Endothelial cell of umbilical vein (primary cell): ENCODE data around the gene AGBL5. TPM values are rescaled to one million over a fixed set of nuclear protein-coding genes. Genes with fewer than 3 reads are reported as not detected.
A peak's percentile ranks its signal among the peaks of the same experiment; 100 is the strongest.

Source experiments
- BruUV-seq: library from RNA; stranded (reverse); fragments of 400-500 nt; replicated peaks from 2 replicates; lab custom pipeline; 2021; lab: Mats Ljungman, UMichigan
- CTCF ChIA-PET: fragments of 300-600, 350-600 bp; sonication (Branson Sonifier 250); formaldehyde crosslinking; loops from one replicate; lab custom pipeline; 2021; ENCODE audit warnings: antibody characterized with exemption, inconsistent platforms; lab: Charles Lee
- POLR2A ChIA-PET: fragments of 300-600, 350-600 bp; sonication (Branson Sonifier 250); formaldehyde crosslinking; loops from one replicate; lab custom pipeline; 2021; ENCODE audit warnings: antibody characterized with exemption, inconsistent platforms; lab: Charles Lee
- DNase-seq: peaks from one replicate; pipeline ENCODE4 v3.0.0-alpha.2; 2011; ENCODE audit warnings: low read depth, low spot score
- FAIRE-seq: peaks from 2 replicates; lab custom pipeline; 2011; peaks lifted over from hg19 to GRCh38; lab: Jason Lieb, UNC
- H2AFZ ChIP-seq: 2 replicates; pipeline ENCODE4 v1.6.0; 2012; ENCODE audit warnings: low read depth, low read length, control low read depth, inconsistent platforms
- H3K27ac ChIP-seq: 2 replicates; pipeline ENCODE4 v1.5.1; 2011; ENCODE audit warnings: low read depth, mild to moderate bottlenecking, control low read depth, low read length, moderate library complexity; ENCODE audit not compliant: insufficient read depth
- H3K27me3 ChIP-seq, 2 experiments: 2 replicates each; pipeline versions ENCODE4 v1.6.0 to v1.6.1; 2011; ENCODE audit warnings: low read length in 2 of 2, mixed read lengths in 1 of 2; ENCODE audit not compliant: control insufficient read depth in 2 of 2, insufficient read depth in 2 of 2
- H3K36me3 ChIP-seq, 2 experiments: 2 replicates in 1 of 2; 3 replicates in 1 of 2; pipeline ENCODE4 v1.5.1; 2011; ENCODE audit warnings: low read length in 2 of 2, mild to moderate bottlenecking in 1 of 2, moderate library complexity in 1 of 2; ENCODE audit not compliant: control insufficient read depth in 2 of 2, insufficient read depth in 2 of 2; ENCODE audit errors: extremely low read depth in 1 of 2
- H3K4me1 ChIP-seq: 3 replicates; pipeline ENCODE4 v1.5.1; 2011; ENCODE audit warnings: mild to moderate bottlenecking, low read length; ENCODE audit not compliant: control insufficient read depth, insufficient read depth; ENCODE audit errors: extremely low read depth
- H3K4me2 ChIP-seq: 2 replicates; pipeline ENCODE4 v1.6.1; 2011; ENCODE audit warnings: low read length, control low read depth, mixed read lengths; ENCODE audit not compliant: insufficient read depth
- H3K4me3 ChIP-seq, 3 experiments: fragments of 200-600 bp in 1 of 3; sonication (generic), shearing (Covaris generic) in 1 of 3; replicated peaks in 1 of 3; 2 replicates each; pipeline ENCODE4 v1.5.1; 2011 to 2016; ENCODE audit warnings: control low read depth in 3 of 3, low read length in 3 of 3, mild to moderate bottlenecking in 2 of 3, inconsistent platforms in 1 of 3, low read depth in 1 of 3, moderate library complexity in 1 of 3; ENCODE audit not compliant: insufficient read depth in 1 of 3
- H3K79me2 ChIP-seq: 2 replicates; pipeline ENCODE4 v1.6.0; 2012; ENCODE audit warnings: low read length, inconsistent platforms; ENCODE audit not compliant: control insufficient read depth, insufficient read depth
- H3K9ac ChIP-seq: replicated peaks from 2 replicates; pipeline ENCODE3; 2011; ENCODE audit warnings: low read length, control low read depth; ENCODE audit not compliant: insufficient read depth; ENCODE audit errors: extremely low read depth
- H3K9me1 ChIP-seq: replicated peaks from 3 replicates; pipeline ENCODE4 v1.6.0; 2011; ENCODE audit warnings: mild to moderate bottlenecking, low read length; ENCODE audit not compliant: control insufficient read depth, insufficient read depth; ENCODE audit errors: extremely low read depth
- H3K9me3 ChIP-seq: replicated peaks from 2 replicates; pipeline ENCODE4 v1.5.1; 2012; ENCODE audit warnings: low read length, inconsistent platforms; ENCODE audit not compliant: control insufficient read depth, insufficient read depth
- H4K20me1 ChIP-seq: replicated peaks from 2 replicates; pipeline ENCODE3; 2011; ENCODE audit warnings: mild to moderate bottlenecking, low read length; ENCODE audit not compliant: control insufficient read depth, insufficient read depth; ENCODE audit errors: extremely low read depth
- CTCF ChIP-seq, 2 donors: IDR thresholded peaks; 1 replicate in 1 of 2; 2 replicates in 1 of 2; pipeline ENCODE4 v1.5.1; 2011; ENCODE audit warnings: low read length in 2 of 2, mild to moderate bottlenecking in 2 of 2, moderate library complexity in 2 of 2, control low read depth in 1 of 2, inconsistent platforms in 1 of 2, low read depth in 1 of 2; ENCODE audit not compliant: insufficient read depth in 1 of 2; ENCODE audit errors: extremely low read depth in 1 of 2
- EZH2 ChIP-seq: IDR thresholded peaks from 2 replicates; pipeline ENCODE4 v1.6.1; 2012; ENCODE audit warnings: borderline replicate concordance, low read depth, mild to moderate bottlenecking, moderate library complexity, low read length, inconsistent platforms; ENCODE audit not compliant: severe bottlenecking
- FOS ChIP-seq: IDR thresholded peaks from 2 replicates; pipeline ENCODE4 v1.6.1; 2011; ENCODE audit warnings: mild to moderate bottlenecking, low read length, moderate library complexity, borderline replicate concordance; ENCODE audit not compliant: insufficient read depth
- GATA2 ChIP-seq: IDR thresholded peaks from 2 replicates; pipeline ENCODE4 v1.7.0; 2011; ENCODE audit warnings: low read depth, mild to moderate bottlenecking, moderate library complexity, mixed read lengths, low read length; ENCODE audit not compliant: insufficient read length, insufficient read depth
- JUN ChIP-seq: IDR thresholded peaks from 2 replicates; pipeline ENCODE4 v1.6.1; 2011; ENCODE audit warnings: borderline replicate concordance, low read depth; ENCODE audit not compliant: insufficient read length, insufficient read depth
- MYC ChIP-seq: IDR thresholded peaks from one replicate; pipeline ENCODE4 v1.6.1; 2011; ENCODE audit warnings: mild to moderate bottlenecking, low read depth, low read length
- POLR2A ChIP-seq: IDR thresholded peaks from 2 replicates; pipeline ENCODE4 v1.6.1; 2012; ENCODE audit warnings: low read depth, mild to moderate bottlenecking, control low read depth, low read length
- POLR2AphosphoS5 ChIP-seq: IDR thresholded peaks from 2 replicates; pipeline ENCODE4 v1.6.1; 2012; ENCODE audit warnings: low read depth, mild to moderate bottlenecking, control low read depth, low read length, moderate library complexity; ENCODE audit not compliant: insufficient read depth
- dilution Hi-C: fragments of 300-500 bp; cut with MboI; formaldehyde crosslinking; loops from one replicate; pipeline ENCODE4 v1.15.0; 2019; ENCODE audit warnings: low sequenced_read_pairs; ENCODE audit not compliant: extremely low pct_ligation_motif_present
- intact Hi-C: fragments of 100-400 bp; cut with micrococcal nuclease; formaldehyde crosslinking; loops from one replicate; pipeline ENCODE4 v1.10.0; 2022
- polyA plus RNA-seq, 4 experiments: library from polyadenylated mRNA; depleted of rRNA in 3 of 4; stranded (reverse) in 3 of 4; unstranded in 1 of 4; fragments of >200 nt; gene quantifications; 2 replicates each; pipeline versions ENCODE4 v1.2.1 to v1.2.3, GENCODE V29; 2011 to 2012; ENCODE audit warnings: missing spikeins in 1 of 4
- total RNA-seq: library from RNA; stranded (reverse); gene quantifications from 2 replicates; pipeline ENCODE4 v1.2.3, GENCODE V29; 2021
- TF ChIP-seq, protein P1 (sequence below): IDR thresholded peaks from 2 replicates; pipeline ENCODE4 v1.6.1; 2011; ENCODE audit not compliant: insufficient read depth, insufficient read length

AGBL5 gene
- total and polyA plus RNA-seq, 2 donors (not counting 3 experiments of a cell fraction or from before 2014, with no cell fraction given), result 28.2 to 41.9 TPM

DNA sequence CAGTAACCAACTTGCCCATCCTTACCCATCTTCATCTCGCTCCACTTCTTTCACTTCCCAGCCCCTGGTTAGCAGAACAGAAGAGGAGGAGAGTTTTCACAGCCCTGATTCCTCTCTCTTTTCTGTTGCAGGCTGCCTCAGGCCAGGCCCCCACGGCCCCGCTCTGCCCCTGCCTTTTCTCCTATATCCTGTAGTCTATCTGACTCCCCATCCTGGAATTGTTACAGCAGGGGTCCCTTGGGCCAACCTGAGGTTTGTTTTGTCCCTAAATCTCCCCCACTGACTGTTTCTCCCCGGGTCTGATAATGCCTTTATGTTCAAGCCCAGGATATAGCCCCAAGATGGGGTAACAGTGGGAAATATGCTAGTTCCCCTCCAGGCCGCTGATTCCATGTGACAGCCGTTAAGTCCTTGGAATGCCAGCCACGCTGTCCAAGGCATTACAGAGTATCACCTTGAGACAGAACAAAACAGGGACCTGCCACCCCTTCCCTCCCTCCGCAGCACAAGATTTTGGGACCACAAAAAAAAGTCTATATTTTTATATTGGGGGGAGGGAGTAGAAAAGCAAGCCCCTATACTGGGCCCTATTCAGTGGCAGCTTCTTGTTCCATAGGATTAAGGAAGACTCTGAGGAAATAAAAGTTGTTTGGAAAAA, 18.6 kb downstream of the AGBL5 start:
- H3K79me2 ChIP-seq, result peaks cover 34% of the 10 kb centered on the region
- TF ChIP-seq POLR2AphosphoS5 (no peak), EZH2 (no peak), CTCF (IDR thresholded peaks at IDR 0.05; ENCODE audit: extremely low read depth in 1 of 2, insufficient read depth in 1 of 2, low read depth in 1 of 2, low read length in 2 of 2) (no peak), FOS (no peak), GATA2 (no peak), JUN (no peak), MYC (no peak), POLR2A (no peak)
- TF ChIP-seq, protein P1, sequence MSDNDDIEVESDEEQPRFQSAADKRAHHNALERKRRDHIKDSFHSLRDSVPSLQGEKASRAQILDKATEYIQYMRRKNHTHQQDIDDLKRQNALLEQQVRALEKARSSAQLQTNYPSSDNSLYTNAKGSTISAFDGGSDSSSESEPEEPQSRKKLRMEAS, result no peak
- H4K20me1 ChIP-seq, result no peaks in the 10 kb centered on the region
- dilution Hi-C loops (no loop called here), intact Hi-C loops (no loop called here)
- peaks cover 13 to 26% of the 10 kb centered on the region in 2 experiments for H3K36me3 ChIP-seq
- POLR2A ChIA-PET, result no interaction called here
- CTCF ChIA-PET, result interaction anchor here (1.8 kb wide), 1 partner anchor 11 kb away, joined by 7 read pairs; no protein-coding TSS in a partner anchor
- DNase-seq (no peak), FAIRE-seq (no peak)
- peaks cover 17% of the 10 kb centered on the region for H3K4me1 ChIP-seq
- peak overlapping the region; percentile 88 for H3K9ac ChIP-seq
- peak overlapping the region; percentile 72 for H3K4me2 ChIP-seq
- H2AFZ ChIP-seq, result no peak overlapping the region
- BruUV-seq, result no TSS peak
- peak overlapping the region in 2 of 3 experiments; percentile 68 to 85 for H3K4me3 ChIP-seq
- peak overlapping the region; percentile 76 for H3K27ac ChIP-seq
- H3K27me3 ChIP-seq, result no peaks in the 10 kb centered on the region
- H3K9me1 ChIP-seq, result no peaks in the 10 kb centered on the region
- no peaks in the 10 kb centered on the region for H3K9me3 ChIP-seq
